Panc1 (cell line): ENCODE measurements around the gene TMED4. TPM values are rescaled to one million over a fixed set of nuclear protein-coding genes. Genes with fewer than 3 reads are reported as not detected.

ENCODE experiments used
- ATAC-seq: fragments of 200-7000 bp; cut with Tn5 transposase; 2 replicates; pipeline ENCODE4 v1.9.1; 2020; ENCODE audit warnings: mild to moderate bottlenecking, moderate library complexity
- BruUV-seq: library from RNA; stranded (reverse); fragments of 400-500 nt; replicated peaks from 2 replicates; lab custom pipeline; 2021; lab: Mats Ljungman, UMichigan
- CTCF ChIA-PET: fragments of 300-600 bp; sonication (Branson Sonifier 250); formaldehyde crosslinking; loops from one replicate; lab custom pipeline; 2022; ENCODE audit warnings: antibody characterized with exemption; lab: Charles Lee
- POLR2A ChIA-PET: fragments of 300-600 bp; sonication (Branson Sonifier 250); formaldehyde crosslinking; loops from one replicate; lab custom pipeline; 2022; ENCODE audit warnings: antibody characterized with exemption; lab: Charles Lee
- DNase-seq: peaks from one replicate; pipeline ENCODE4 v3.0.0-alpha.2; 2010; ENCODE audit warnings: low read depth, low spot score
- H3K27ac ChIP-seq: 2 replicates; pipeline ENCODE4 v1.5.1; 2011; ENCODE audit warnings: mild to moderate bottlenecking, low read length, inconsistent platforms
- H3K27me3 ChIP-seq: fragments of 200-500 bp; sonication (Bioruptor generic); 2 replicates; pipeline ENCODE4 v1.6.0; 2014; ENCODE audit warnings: low read length, inconsistent platforms; ENCODE audit not compliant: control insufficient read depth, insufficient read depth
- H3K36me3 ChIP-seq: fragments of 200-500 bp; sonication (Bioruptor generic); 2 replicates; pipeline ENCODE4 v1.5.1; 2014; ENCODE audit warnings: inconsistent platforms, mild to moderate bottlenecking, low read length, moderate library complexity; ENCODE audit not compliant: control insufficient read depth, insufficient read depth
- H3K4me1 ChIP-seq: 2 replicates; pipeline ENCODE4 v1.5.1; 2011; ENCODE audit warnings: inconsistent platforms, mild to moderate bottlenecking, low read length, moderate library complexity; ENCODE audit not compliant: control insufficient read depth, insufficient read depth
- H3K4me3 ChIP-seq, 2 experiments: 2 replicates each; pipeline ENCODE4 v1.5.1; 2011 to 2012; ENCODE audit warnings: low read depth in 2 of 2, low read length in 2 of 2, mild to moderate bottlenecking in 2 of 2, inconsistent platforms in 1 of 2, moderate library complexity in 1 of 2
- H3K9me3 ChIP-seq: fragments of 200-500 bp; sonication (Bioruptor generic); 2 replicates; pipeline ENCODE4 v1.5.1; 2014; ENCODE audit warnings: low read depth, mild to moderate bottlenecking, inconsistent platforms, low read length, moderate library complexity; ENCODE audit not compliant: control insufficient read depth, insufficient read depth
- CTCF ChIP-seq: fragments of 450-650 bp; IDR thresholded peaks from 2 replicates; pipeline ENCODE4 v1.5.1; 2017; ENCODE audit warnings: mild to moderate bottlenecking
- POLR2AphosphoS5 ChIP-seq: IDR thresholded peaks from 2 replicates; pipeline ENCODE4 v1.6.1; 2012; ENCODE audit warnings: mild to moderate bottlenecking, low read depth, low read length, moderate library complexity
- REST ChIP-seq, 2 experiments: IDR thresholded peaks; 2 replicates each; pipeline ENCODE4 v1.6.1; 2011 to 2012; ENCODE audit warnings: low read depth in 2 of 2, control low read depth in 1 of 2, low read length in 1 of 2, mild to moderate bottlenecking in 1 of 2, moderate library complexity in 1 of 2; ENCODE audit not compliant: insufficient read depth in 1 of 2
- SIN3A ChIP-seq: IDR thresholded peaks from 2 replicates; pipeline ENCODE4 v1.6.1; 2012; ENCODE audit warnings: low read depth, mild to moderate bottlenecking, low read length, moderate library complexity, borderline replicate concordance; ENCODE audit not compliant: insufficient read depth
- TCF7L2 ChIP-seq: IDR thresholded peaks from 2 replicates; pipeline ENCODE4 v1.6.1; 2011; ENCODE audit warnings: mild to moderate bottlenecking, low read depth, low read length, inconsistent platforms
- in situ Hi-C: cut with HindIII; loops from 2 replicates; pipeline ENCODE4 v1.10.0; 2016; ENCODE audit warnings: low sequenced_read_pairs, low pct_unique_long_range_greater_than_20kb
- intact Hi-C: fragments of 100-400 bp; cut with micrococcal nuclease; formaldehyde crosslinking; loops from one replicate; pipeline ENCODE4 v1.10.0; 2022; ENCODE audit not compliant: unreplicated experiment
- total RNA-seq: library from RNA; stranded (reverse); gene quantifications from one replicate; pipeline ENCODE4 v1.2.1, GENCODE V29; 2021; ENCODE audit not compliant: unreplicated experiment

The TMED4 gene
- total RNA-seq, 1 experiment from 2014 or later: 123 TPM

GRCh38 chr7:44559485-44559884 is 22.5 kb downstream of the TMED4 start:
- ATAC-seq (0 out of 2 replicates have a peak, but pooled peaks have one; percentile 22), DNase-seq (no peak)
- Histone ChIP-seq H3K36me3 (no peaks in the 10 kb centered on the region), H3K9me3 (no peaks in the 10 kb centered on the region), H3K4me1 (peaks cover 6% of the 10 kb centered on the region; the same call in 1 of the 2 replicates), H3K27ac (no peak overlapping the region), H3K4me3 (no peak overlapping the region), H3K27me3 (no peaks in the 10 kb centered on the region)
- in situ Hi-C loops: no loop called here
- TF ChIP-seq REST (IDR thresholded peaks at IDR 0.05; ENCODE audit: insufficient read depth in 1 of 2, low read depth in 2 of 2, low read length in 1 of 2) (no peak), POLR2AphosphoS5 (no peak), CTCF (no peak), TCF7L2 (no peak), SIN3A (no peak)
- POLR2A ChIA-PET: no interaction called here
- CTCF ChIA-PET: no interaction called here
- intact Hi-C loops: no loop called here
- no TSS peak for BruUV-seq

GRCh38 chr7:44557485-44557884 is 24.5 kb downstream of the TMED4 start:
- ATAC-seq (no peak), DNase-seq (no peak)
- intact Hi-C loops (no loop called here), in situ Hi-C loops (no loop called here)
- no TSS peak for BruUV-seq
- no peaks in the 10 kb centered on the region for H3K9me3 ChIP-seq
- no peak overlapping the region for H3K4me3 ChIP-seq
- no peak for TF ChIP-seq CTCF
- TF ChIP-seq POLR2AphosphoS5: no peak
- no peak for TF ChIP-seq REST (IDR thresholded peaks at IDR 0.05; ENCODE audit: insufficient read depth in 1 of 2, low read depth in 2 of 2, low read length in 1 of 2)
- TF ChIP-seq TCF7L2: no peak
- TF ChIP-seq SIN3A: no peak
- no peak overlapping the region for H3K27ac ChIP-seq
- POLR2A ChIA-PET: no interaction called here
- no peaks in the 10 kb centered on the region for H3K36me3 ChIP-seq
- 0 out of 2 replicates have a peak, but pooled peaks cover 4% of the 10 kb centered on the region for H3K4me1 ChIP-seq
- CTCF ChIA-PET: no interaction called here
- H3K27me3 ChIP-seq: no peaks in the 10 kb centered on the region
